HEK293 (cell line): Measurements from ENCODE around the gene SMIM13.

Experiments used
- GLIS1 ChIP-seq: fragments of 450-650 bp; formaldehyde crosslinking; IDR thresholded peaks from 2 replicates; pipeline ENCODE4 v1.5.1; 2016; ENCODE audit warnings: missing biosample characterization, missing genetic modification characterization
- KLF1 ChIP-seq: fragments of 450-650 bp; formaldehyde crosslinking; IDR thresholded peaks from 2 replicates; pipeline ENCODE4 v1.5.1; 2016; ENCODE audit warnings: missing biosample characterization, missing genetic modification characterization
- YY1 ChIP-seq: fragments of 450-650 bp; formaldehyde crosslinking; IDR thresholded peaks from 2 replicates; pipeline ENCODE4 v1.5.1; 2018; ENCODE audit warnings: missing biosample characterization, missing genetic modification characterization
- ZBTB7A ChIP-seq: fragments of 450-650 bp; formaldehyde crosslinking; IDR thresholded peaks from 2 replicates; pipeline ENCODE4 v1.5.1; 2016; ENCODE audit warnings: low read depth, missing biosample characterization, missing genetic modification characterization
- TF ChIP-seq, protein P1 (sequence below): fragments of 450-650 bp; formaldehyde crosslinking; IDR thresholded peaks from 2 replicates; pipeline ENCODE4 v1.5.1; 2016; ENCODE audit warnings: missing biosample characterization, missing genetic modification characterization
- TF ChIP-seq, protein P2 (sequence below): fragments of 450-650 bp; formaldehyde crosslinking; IDR thresholded peaks from 2 replicates; pipeline ENCODE4 v1.5.1; 2016; ENCODE audit warnings: missing biosample characterization, missing genetic modification characterization
- TF ChIP-seq, protein P3 (sequence below): fragments of 450-650 bp; formaldehyde crosslinking; IDR thresholded peaks from 2 replicates; pipeline ENCODE4 v1.5.1; 2016; ENCODE audit warnings: missing biosample characterization, missing genetic modification characterization

DNA sequence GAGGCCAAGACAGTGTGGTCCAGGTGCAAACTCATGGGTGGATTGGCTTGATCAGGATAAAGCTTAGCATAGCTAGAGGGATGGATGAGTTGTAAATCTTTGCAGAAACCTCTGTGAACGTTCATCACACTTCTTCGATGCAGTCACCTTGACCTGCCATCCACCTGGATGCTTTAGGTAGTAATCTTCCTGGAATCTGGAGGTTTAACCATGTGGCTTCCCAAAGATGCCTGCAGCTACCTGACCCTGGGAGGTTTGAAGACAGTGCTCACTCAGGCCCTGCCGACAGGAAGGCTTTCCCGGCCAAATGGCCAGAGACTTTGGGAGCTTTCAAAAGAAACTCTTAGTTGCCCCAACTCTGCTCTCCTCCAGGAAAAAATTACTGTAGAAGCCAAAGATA lies 73.3 kb downstream of the SMIM13 start:
- TF ChIP-seq, protein P1, sequence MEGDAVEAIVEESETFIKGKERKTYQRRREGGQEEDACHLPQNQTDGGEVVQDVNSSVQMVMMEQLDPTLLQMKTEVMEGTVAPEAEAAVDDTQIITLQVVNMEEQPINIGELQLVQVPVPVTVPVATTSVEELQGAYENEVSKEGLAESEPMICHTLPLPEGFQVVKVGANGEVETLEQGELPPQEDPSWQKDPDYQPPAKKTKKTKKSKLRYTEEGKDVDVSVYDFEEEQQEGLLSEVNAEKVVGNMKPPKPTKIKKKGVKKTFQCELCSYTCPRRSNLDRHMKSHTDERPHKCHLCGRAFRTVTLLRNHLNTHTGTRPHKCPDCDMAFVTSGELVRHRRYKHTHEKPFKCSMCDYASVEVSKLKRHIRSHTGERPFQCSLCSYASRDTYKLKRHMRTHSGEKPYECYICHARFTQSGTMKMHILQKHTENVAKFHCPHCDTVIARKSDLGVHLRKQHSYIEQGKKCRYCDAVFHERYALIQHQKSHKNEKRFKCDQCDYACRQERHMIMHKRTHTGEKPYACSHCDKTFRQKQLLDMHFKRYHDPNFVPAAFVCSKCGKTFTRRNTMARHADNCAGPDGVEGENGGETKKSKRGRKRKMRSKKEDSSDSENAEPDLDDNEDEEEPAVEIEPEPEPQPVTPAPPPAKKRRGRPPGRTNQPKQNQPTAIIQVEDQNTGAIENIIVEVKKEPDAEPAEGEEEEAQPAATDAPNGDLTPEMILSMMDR = no peak
- TF ChIP-seq GLIS1 (tag by site-specific recombination) (no peak), ZBTB7A (tag by site-specific recombination) (no peak), YY1 (no peak), KLF1 (tag by site-specific recombination) (no peak)
- TF ChIP-seq, protein P2, sequence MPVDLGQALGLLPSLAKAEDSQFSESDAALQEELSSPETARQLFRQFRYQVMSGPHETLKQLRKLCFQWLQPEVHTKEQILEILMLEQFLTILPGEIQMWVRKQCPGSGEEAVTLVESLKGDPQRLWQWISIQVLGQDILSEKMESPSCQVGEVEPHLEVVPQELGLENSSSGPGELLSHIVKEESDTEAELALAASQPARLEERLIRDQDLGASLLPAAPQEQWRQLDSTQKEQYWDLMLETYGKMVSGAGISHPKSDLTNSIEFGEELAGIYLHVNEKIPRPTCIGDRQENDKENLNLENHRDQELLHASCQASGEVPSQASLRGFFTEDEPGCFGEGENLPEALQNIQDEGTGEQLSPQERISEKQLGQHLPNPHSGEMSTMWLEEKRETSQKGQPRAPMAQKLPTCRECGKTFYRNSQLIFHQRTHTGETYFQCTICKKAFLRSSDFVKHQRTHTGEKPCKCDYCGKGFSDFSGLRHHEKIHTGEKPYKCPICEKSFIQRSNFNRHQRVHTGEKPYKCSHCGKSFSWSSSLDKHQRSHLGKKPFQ (tag by site-specific recombination) = no peak
- TF ChIP-seq, protein P3, sequence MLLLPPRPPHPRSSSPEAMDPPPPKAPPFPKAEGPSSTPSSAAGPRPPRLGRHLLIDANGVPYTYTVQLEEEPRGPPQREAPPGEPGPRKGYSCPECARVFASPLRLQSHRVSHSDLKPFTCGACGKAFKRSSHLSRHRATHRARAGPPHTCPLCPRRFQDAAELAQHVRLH = no peak
